Cerebellar cortex (tissue), 1 donor: Measurements from ENCODE around the gene HELLS.
A peak's percentile ranks its signal among the peaks of the same experiment; 100 is the strongest.
"Not testable (repeated sequence)": the region's sequence is repeated elsewhere in the genome, so short reads cannot be mapped to it uniquely, and the experiment has no call there.

Experiments
- DNase-seq: peaks from one replicate; pipeline ENCODE4 v3.0.0-alpha.2; 2015; ENCODE audit warnings: low spot score

Gene HELLS

GRCh38 chr10:94545391-94546048, at the start of gene HELLS:
Gene HELLS (plus strand): TSS chr10:94545788. CDS start chr10:94545922, 134 bp downstream.
- DNase-seq = peak; percentile 83

GRCh38 chr10:94496010-94496409, 49.6 kb upstream of the HELLS start:
- no peak for DNase-seq

- no peak for DNase-seq
Observed at GRCh38 chr10:94496646-94497045, 48.9 kb upstream of the HELLS start.

GRCh38 chr10:94500063-94500462, 45.5 kb upstream of the HELLS start:
- DNase-seq = peak; percentile 38

- peak; percentile 14 for DNase-seq
Observed at GRCh38 chr10:94521276-94522250, 24.0 kb upstream of the HELLS start.

GRCh38 chr10:94524146-94524545, 21.4 kb upstream of the HELLS start:
- DNase-seq = no peak

GRCh38 chr10:94524711-94525110, 20.9 kb upstream of the HELLS start:
- DNase-seq = no peak

- DNase-seq = not testable (repeated sequence)
Observed at GRCh38 chr10:94531550-94531949, 14.0 kb upstream of the HELLS start.

GRCh38 chr10:94533027-94533426, 12.6 kb upstream of the HELLS start:
- no peak for DNase-seq

GRCh38 chr10:94542282-94542681, 3.3 kb upstream of the HELLS start:
- DNase-seq = not testable (repeated sequence)

GRCh38 chr10:94546049-94546900, 687 bp downstream of the HELLS start:
- peak; percentile 53 for DNase-seq

GRCh38 chr10:94546901-94547185, 1.3 kb downstream of the HELLS start:
- DNase-seq = no peak

GRCh38 chr10:94549221-94549620, 3.6 kb downstream of the HELLS start:
- DNase-seq = no peak

- not testable (repeated sequence) for DNase-seq
Observed at GRCh38 chr10:94567714-94568307, 22.2 kb downstream of the HELLS start.

- DNase-seq = no peak
Observed at GRCh38 chr10:94571081-94571480, 25.5 kb downstream of the HELLS start.

- DNase-seq = no peak
Observed at GRCh38 chr10:94571528-94571927, 25.9 kb downstream of the HELLS start.

- no peak for DNase-seq
Observed at GRCh38 chr10:94578790-94579189, 33.2 kb downstream of the HELLS start.

GRCh38 chr10:94583124-94583523, 37.5 kb downstream of the HELLS start:
- no peak for DNase-seq

GRCh38 chr10:94591461-94592205, 46.0 kb downstream of the HELLS start:
- DNase-seq = no peak

GRCh38 chr10:94602729-94603515, 57.3 kb downstream of the HELLS start:
- no peak for DNase-seq
